Stomach (tissue), 9 donors: ENCODE results near the gene ZNF134. TPM values are rescaled to one million over a fixed set of nuclear protein-coding genes. Genes with fewer than 3 reads are reported as not detected.
A peak's percentile ranks its signal among the peaks of the same experiment; 100 is the strongest.

Source experiments
- DNase-seq, 2 donors: peaks; one replicate each; pipeline versions ENCODE4 v3.0.0 to v3.0.0-alpha.2; 2013 to 2019
- H3K27ac ChIP-seq, 5 donors: fragments of 200-600 bp in 4 of 5; sonication (generic) in 4 of 5; one replicate each; pipeline ENCODE4 v1.5.1; 2013 to 2019; ENCODE audit warnings: mild to moderate bottlenecking in 1 of 5, moderate library complexity in 1 of 5
- H3K27me3 ChIP-seq, 3 donors: fragments of 200-600 bp; sonication (generic); one replicate each; pipeline ENCODE4 v1.5.1; 2017 to 2019; ENCODE audit warnings: mixed run types in 1 of 3
- H3K36me3 ChIP-seq, 4 donors: fragments of 200-600 bp; sonication (generic); 1 replicate in 3 of 4; 2 replicates in 1 of 4; pipeline ENCODE4 v1.5.1; 2016 to 2019
- H3K4me1 ChIP-seq, 4 donors: fragments of 200-600 bp; sonication (generic); one replicate each; pipeline ENCODE4 v1.5.1; 2016 to 2019
- H3K4me3 ChIP-seq, 4 donors: fragments of 200-600 bp; sonication (generic) in 3 of 4; one replicate each; pipeline ENCODE4 v1.5.1; 2016 to 2019; ENCODE audit warnings: mild to moderate bottlenecking in 1 of 4
- H3K9me3 ChIP-seq, 4 donors: fragments of 200-600 bp; sonication (generic); one replicate each; pipeline ENCODE4 v1.5.1; 2016 to 2019
- EP300 ChIP-seq: sonication (generic); formaldehyde crosslinking; IDR thresholded peaks from one replicate; pipeline ENCODE4 v1.6.1; 2017; ENCODE audit warnings: antibody characterized with exemption
- POLR2A ChIP-seq, 4 donors: fragments of 450-650 bp; IDR thresholded peaks; one replicate each; pipeline ENCODE4 v1.6.1; 2016; ENCODE audit warnings: antibody characterized with exemption in 4 of 4, control low read depth in 2 of 4, mild to moderate bottlenecking in 1 of 4, moderate library complexity in 1 of 4
- POLR2AphosphoS5 ChIP-seq, 3 donors: sonication (generic); formaldehyde crosslinking; IDR thresholded peaks; one replicate each; pipeline ENCODE4 v1.6.1; 2016; ENCODE audit warnings: antibody characterized with exemption in 3 of 3
- WGBS, 5 donors: extraction: QIAGEN DNeasy Blood & Tissue Kit in 3 of 5; methylation state at CpG; one replicate each; pipeline versions ENCODE4 v1.1.5 to v1.1.7; 2013 to 2018; 5-methylcytosine and 5-hydroxymethylcytosine counted together
- intact Hi-C: fragments of 100-400 bp; cut with DNase I; formaldehyde crosslinking; loops from one replicate; pipeline ENCODE4 v1.15.1; 2023; ENCODE audit warnings: low total_unique reads
- polyA plus RNA-seq, 3 donors: library from polyadenylated mRNA; stranded (reverse); fragments of 200-250 nt; gene quantifications; one replicate each; pipeline ENCODE4 v1.2.3, GENCODE V29; 2013
- total RNA-seq, 5 donors: library from RNA; depleted of rRNA; stranded (reverse); fragments of >200 nt; gene quantifications; one replicate each; pipeline versions ENCODE4 v1.1.0 to v1.2.3, GENCODE V29; 2014 to 2016
- TF ChIP-seq, protein P1 (sequence below), 7 experiments: fragments of 450-650 bp in 4 of 7; fragments of 200-600 bp in 3 of 7; sonication (generic) in 3 of 7; IDR thresholded peaks; one replicate each; pipeline ENCODE4 v1.5.1; 2016 to 2019; ENCODE audit warnings: antibody characterized with exemption in 7 of 7, control low read depth in 2 of 7, mild to moderate bottlenecking in 1 of 7
- donor health status: healthy with polysubstance abuse.
- donor health status: Bipolar disorder and iron deficiency.
- donor health status: healthy.

ZNF134 gene
- total and polyA plus RNA-seq, 8 donors: 3.8 to 21.7 (median 8.9) TPM

- TF ChIP-seq POLR2A (IDR thresholded peaks at IDR 0.05) (no peak), EP300 (no peak), POLR2AphosphoS5 (IDR thresholded peaks at IDR 0.05) (no peak)
- TF ChIP-seq, protein P1, sequence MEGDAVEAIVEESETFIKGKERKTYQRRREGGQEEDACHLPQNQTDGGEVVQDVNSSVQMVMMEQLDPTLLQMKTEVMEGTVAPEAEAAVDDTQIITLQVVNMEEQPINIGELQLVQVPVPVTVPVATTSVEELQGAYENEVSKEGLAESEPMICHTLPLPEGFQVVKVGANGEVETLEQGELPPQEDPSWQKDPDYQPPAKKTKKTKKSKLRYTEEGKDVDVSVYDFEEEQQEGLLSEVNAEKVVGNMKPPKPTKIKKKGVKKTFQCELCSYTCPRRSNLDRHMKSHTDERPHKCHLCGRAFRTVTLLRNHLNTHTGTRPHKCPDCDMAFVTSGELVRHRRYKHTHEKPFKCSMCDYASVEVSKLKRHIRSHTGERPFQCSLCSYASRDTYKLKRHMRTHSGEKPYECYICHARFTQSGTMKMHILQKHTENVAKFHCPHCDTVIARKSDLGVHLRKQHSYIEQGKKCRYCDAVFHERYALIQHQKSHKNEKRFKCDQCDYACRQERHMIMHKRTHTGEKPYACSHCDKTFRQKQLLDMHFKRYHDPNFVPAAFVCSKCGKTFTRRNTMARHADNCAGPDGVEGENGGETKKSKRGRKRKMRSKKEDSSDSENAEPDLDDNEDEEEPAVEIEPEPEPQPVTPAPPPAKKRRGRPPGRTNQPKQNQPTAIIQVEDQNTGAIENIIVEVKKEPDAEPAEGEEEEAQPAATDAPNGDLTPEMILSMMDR (IDR thresholded peaks at IDR 0.05): no peak
- intact Hi-C loops: no loop called here
- no peaks in the 10 kb centered on the region for H3K27me3 ChIP-seq
- H3K4me1 ChIP-seq: no peaks in the 10 kb centered on the region
- DNase-seq: no peak
- H3K27ac ChIP-seq: no peak overlapping the region
- H3K36me3 ChIP-seq: peaks cover 56 to 81% (median 69%) of the 10 kb centered on the region in 4 donors
- H3K4me3 ChIP-seq: no peak overlapping the region
- H3K9me3 ChIP-seq: peaks cover 72 to 100% (median 98%) of the 10 kb centered on the region in 4 donors
Measured at GRCh38 chr19:57623091-57623490, 9.0 kb downstream of the ZNF134 start.

- intact Hi-C loops: no loop called here
- TF ChIP-seq EP300 (no peak), POLR2A (IDR thresholded peaks at IDR 0.05) (no peak), POLR2AphosphoS5 (IDR thresholded peaks at IDR 0.05) (peak in 2 of 3 donors; percentile 51 to 81)
- peaks cover 10 to 59% (median 33%) of the 10 kb centered on the region in 4 donors for H3K9me3 ChIP-seq
- H3K4me1 ChIP-seq: peaks cover 0 to 21% (median 13%) of the 10 kb centered on the region in 4 donors
- DNase-seq: peak; percentile 92 to 98
- H3K4me3 ChIP-seq: peak within 1 kb of the TSS; percentile 71 to 96 (median 84)
- H3K27ac ChIP-seq: peak within 1 kb of the TSS; percentile 77 to 89 (median 83)
- H3K27me3 ChIP-seq: no peaks in the 10 kb centered on the region
- 1 to 2% (median 1%) methylated on average over 22 to 59 of the region's 59 CpGs for WGBS, 5 donors
- peaks cover 19 to 45% (median 38%) of the 10 kb centered on the region in 4 donors for H3K36me3 ChIP-seq
Measured at GRCh38 chr19:57632987-57633831, 19.2 kb downstream of the ZNF134 start, which contains the start of gene ZNF211. ZNF211 (plus strand) TSS chr19:57633168; CDS start chr19:57633347, 179 bp downstream.

GRCh38 chr19:57633832-57634131, 19.7 kb downstream of the ZNF134 start:
- no peak for TF ChIP-seq EP300
- TF ChIP-seq POLR2A (IDR thresholded peaks at IDR 0.05): no peak
- no peak for TF ChIP-seq POLR2AphosphoS5 (IDR thresholded peaks at IDR 0.05)
- TF ChIP-seq, protein P1 (IDR thresholded peaks at IDR 0.05): no peak
- peaks cover 10 to 59% (median 34%) of the 10 kb centered on the region in 4 donors for H3K9me3 ChIP-seq
- peak in 1 of 2 donors; percentile 32 for DNase-seq
- peak overlapping the region in 2 of 5 donors; percentile 87 to 89 for H3K27ac ChIP-seq
- intact Hi-C loops: no loop called here
- no peaks in the 10 kb centered on the region for H3K27me3 ChIP-seq
- peaks cover 19 to 48% (median 43%) of the 10 kb centered on the region in 4 donors for H3K36me3 ChIP-seq
- WGBS, 5 donors: 30 to 54% (median 37%) methylated on average over 5 to 6 of the region's 6 CpGs
- peak overlapping the region; percentile 71 to 96 (median 84) for H3K4me3 ChIP-seq
- H3K4me1 ChIP-seq: peaks cover 0 to 21% (median 13%) of the 10 kb centered on the region in 4 donors

DNA sequence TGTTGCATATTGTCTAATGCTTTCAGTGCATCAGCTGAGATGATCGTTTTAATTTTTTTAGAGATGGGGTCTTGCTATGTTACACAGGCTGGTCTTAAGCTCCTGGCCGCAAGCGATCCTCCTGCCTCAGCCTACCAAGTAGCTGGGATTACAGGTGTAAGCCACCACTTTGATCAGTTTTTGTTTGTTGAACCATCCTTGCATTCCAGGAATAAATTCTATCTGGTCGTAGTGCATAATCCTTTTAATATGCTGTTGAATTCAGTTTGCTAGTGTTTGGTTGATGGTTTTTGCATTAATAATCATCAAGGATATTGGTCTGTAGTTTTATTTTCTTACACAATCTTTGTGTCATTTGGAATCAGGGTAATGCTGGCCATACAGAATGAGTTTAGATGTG, 23.3 kb downstream of the ZNF134 start:
- WGBS, 5 donors: 91 to 99% (median 97%) methylated on average over 4 of the region's 4 CpGs
- Histone ChIP-seq H3K36me3 (peaks cover 53 to 81% (median 79%) of the 10 kb centered on the region in 4 donors), H3K4me3 (no peak overlapping the region), H3K27ac (no peak overlapping the region), H3K9me3 (peaks cover 36 to 78% (median 66%) of the 10 kb centered on the region in 4 donors), H3K27me3 (no peaks in the 10 kb centered on the region), H3K4me1 (peaks cover 0 to 20% (median 13%) of the 10 kb centered on the region in 4 donors)
- intact Hi-C loops: no loop called here
- no peak for TF ChIP-seq EP300
- TF ChIP-seq, protein P1 (IDR thresholded peaks at IDR 0.05): no peak
- TF ChIP-seq POLR2A (IDR thresholded peaks at IDR 0.05): no peak
- TF ChIP-seq POLR2AphosphoS5 (IDR thresholded peaks at IDR 0.05): no peak
- DNase-seq: no peak
